Esophagus muscularis mucosa (tissue), 4 donors: Measurements from ENCODE around the gene FBXO39.

Experiments used
- EP300 ChIP-seq: sonication (generic); formaldehyde crosslinking; IDR thresholded peaks from one replicate; pipeline ENCODE4 v1.6.1; 2017; ENCODE audit warnings: antibody characterized with exemption
- POLR2A ChIP-seq: fragments of 450-650 bp; IDR thresholded peaks from one replicate; pipeline ENCODE4 v1.6.1; 2017; ENCODE audit warnings: antibody characterized with exemption, moderate library complexity, mild to moderate bottlenecking, low read depth
- TF ChIP-seq, protein P1 (sequence below), 3 experiments: fragments of 200-600 bp in 2 of 3; fragments of 450-650 bp in 1 of 3; sonication (generic) in 2 of 3; IDR thresholded peaks; one replicate each; pipeline ENCODE4 v1.5.1; 2017 to 2019; ENCODE audit warnings: antibody characterized with exemption in 3 of 3, mild to moderate bottlenecking in 2 of 3, moderate library complexity in 1 of 3

DNA sequence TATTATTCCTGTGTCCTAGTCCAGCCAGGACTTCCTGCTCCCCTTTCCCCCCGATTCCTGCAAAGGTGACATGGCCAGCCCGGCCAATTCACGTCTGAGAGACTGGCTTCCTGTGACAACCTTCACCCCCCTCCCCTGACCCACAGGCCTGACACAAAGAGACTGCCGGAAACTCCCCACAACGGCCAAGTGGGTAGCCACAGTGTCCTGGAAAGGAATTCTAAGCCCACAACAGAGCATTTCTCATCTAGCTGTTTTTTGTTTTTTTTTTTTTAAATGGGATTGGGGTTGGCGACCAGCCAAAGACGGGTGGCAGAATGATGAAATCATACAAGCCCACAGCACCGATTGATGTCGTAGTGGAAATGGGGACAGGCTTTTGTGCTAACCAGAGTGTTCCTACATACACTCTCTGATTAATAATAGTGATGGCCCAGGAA lies 23.0 kb upstream of the FBXO39 start:
- TF ChIP-seq, protein P1, sequence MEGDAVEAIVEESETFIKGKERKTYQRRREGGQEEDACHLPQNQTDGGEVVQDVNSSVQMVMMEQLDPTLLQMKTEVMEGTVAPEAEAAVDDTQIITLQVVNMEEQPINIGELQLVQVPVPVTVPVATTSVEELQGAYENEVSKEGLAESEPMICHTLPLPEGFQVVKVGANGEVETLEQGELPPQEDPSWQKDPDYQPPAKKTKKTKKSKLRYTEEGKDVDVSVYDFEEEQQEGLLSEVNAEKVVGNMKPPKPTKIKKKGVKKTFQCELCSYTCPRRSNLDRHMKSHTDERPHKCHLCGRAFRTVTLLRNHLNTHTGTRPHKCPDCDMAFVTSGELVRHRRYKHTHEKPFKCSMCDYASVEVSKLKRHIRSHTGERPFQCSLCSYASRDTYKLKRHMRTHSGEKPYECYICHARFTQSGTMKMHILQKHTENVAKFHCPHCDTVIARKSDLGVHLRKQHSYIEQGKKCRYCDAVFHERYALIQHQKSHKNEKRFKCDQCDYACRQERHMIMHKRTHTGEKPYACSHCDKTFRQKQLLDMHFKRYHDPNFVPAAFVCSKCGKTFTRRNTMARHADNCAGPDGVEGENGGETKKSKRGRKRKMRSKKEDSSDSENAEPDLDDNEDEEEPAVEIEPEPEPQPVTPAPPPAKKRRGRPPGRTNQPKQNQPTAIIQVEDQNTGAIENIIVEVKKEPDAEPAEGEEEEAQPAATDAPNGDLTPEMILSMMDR (IDR thresholded peaks at IDR 0.05), result no peak
- TF ChIP-seq POLR2A (no peak), EP300 (no peak)
